GM10248 (cell line): ENCODE results near the gene CHKB.
A peak's percentile ranks its signal among the peaks of the same experiment; 100 is the strongest.

Source experiments
- CTCF ChIA-PET: fragments of 300-600 bp; sonication (Branson Sonifier 250); formaldehyde crosslinking; extraction: SDS; loops from one replicate; lab custom pipeline; 2021; ENCODE audit warnings: antibody characterized with exemption; lab: Yijun Ruan, JAX
- POLR2A ChIA-PET: fragments of 350-650 bp; sonication (Branson Sonifier 250); formaldehyde crosslinking; extraction: SDS; loops from one replicate; lab custom pipeline; 2020; ENCODE audit warnings: antibody characterized with exemption; lab: Yijun Ruan, JAX
- DNase-seq: peaks from one replicate; pipeline ENCODE4 v3.0.0; 2012; ENCODE audit errors: extremely low spot score
- CTCF ChIP-seq: IDR thresholded peaks from 2 replicates; pipeline ENCODE4 v1.5.1; 2012; ENCODE audit warnings: mild to moderate bottlenecking, low read depth; ENCODE audit errors: extremely low read depth, missing control alignments, control extremely low read depth

The CHKB gene, protein sequence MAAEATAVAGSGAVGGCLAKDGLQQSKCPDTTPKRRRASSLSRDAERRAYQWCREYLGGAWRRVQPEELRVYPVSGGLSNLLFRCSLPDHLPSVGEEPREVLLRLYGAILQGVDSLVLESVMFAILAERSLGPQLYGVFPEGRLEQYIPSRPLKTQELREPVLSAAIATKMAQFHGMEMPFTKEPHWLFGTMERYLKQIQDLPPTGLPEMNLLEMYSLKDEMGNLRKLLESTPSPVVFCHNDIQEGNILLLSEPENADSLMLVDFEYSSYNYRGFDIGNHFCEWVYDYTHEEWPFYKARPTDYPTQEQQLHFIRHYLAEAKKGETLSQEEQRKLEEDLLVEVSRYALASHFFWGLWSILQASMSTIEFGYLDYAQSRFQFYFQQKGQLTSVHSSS

DNA sequence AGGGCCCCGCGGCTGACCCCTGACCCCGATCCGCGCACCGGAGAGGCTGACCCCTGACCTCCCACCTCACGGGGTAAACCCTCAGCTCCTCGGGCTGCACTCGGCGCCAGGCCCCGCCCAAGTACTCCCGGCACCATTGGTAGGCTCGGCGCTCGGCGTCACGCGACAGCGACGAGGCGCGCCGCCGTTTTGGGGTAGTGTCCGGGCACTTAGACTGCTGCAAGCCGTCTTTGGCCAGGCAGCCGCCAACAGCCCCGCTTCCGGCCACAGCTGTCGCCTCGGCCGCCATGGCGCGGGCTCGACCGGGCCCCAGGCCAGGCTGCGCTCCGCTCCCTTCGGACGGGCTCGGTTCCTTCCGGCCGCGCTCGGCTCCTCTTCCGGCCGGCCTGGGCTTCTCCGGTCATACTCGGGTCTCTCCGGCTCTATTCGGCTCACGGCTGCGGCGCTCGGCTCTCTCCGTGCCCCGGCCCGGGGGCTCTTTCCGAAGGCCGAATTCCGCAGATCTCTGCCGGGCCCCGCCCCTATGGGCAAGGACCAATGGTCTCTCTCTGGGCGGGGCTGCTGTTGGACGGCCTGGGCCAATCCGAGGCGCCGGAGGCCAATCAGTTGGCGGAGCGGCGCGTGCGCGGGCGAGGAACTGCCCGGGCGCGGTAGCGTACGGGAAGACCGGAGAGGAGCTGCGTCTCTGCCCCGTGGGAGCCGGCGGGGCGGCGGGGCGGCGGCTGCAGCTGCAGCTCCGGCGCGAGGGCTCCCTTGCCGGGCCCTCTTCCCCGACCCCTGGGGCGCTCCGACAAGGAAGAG, at the start of gene CHKB:
Gene CHKB (minus strand): TSS at position 357 of the 801 bp plus-strand sequence. CDS start 68 bp downstream, at position 289.
- no peak for TF ChIP-seq CTCF
- ChIA-PET CTCF (interaction anchor here (1.3 to 2.4 kb wide), 3 partner anchors 19 to 109 kb away, joined by 3 to 17 read pairs (median 3); partner anchors contain the start of gene SYCE3), POLR2A (no interaction called here)
- DNase-seq: peak; percentile 100

GRCh38 chr22:50630376-50630775, 47.7 kb upstream of the CHKB start:
- ChIA-PET CTCF (interaction anchor here (1.2 to 2.8 kb wide), 3 partner anchors 9 to 105 kb away, joined by 3 to 11 read pairs (median 4); partner anchors contain the start of gene SCO2), POLR2A (no interaction called here)
- no peak for DNase-seq
- TF ChIP-seq CTCF: no peak

GRCh38 chr22:50628543-50629134, 46.0 kb upstream of the CHKB start:
- no peak for DNase-seq
- ChIA-PET CTCF (interaction anchor here (0.7 to 1.4 kb wide), 3 partner anchors 62 to 155 kb away, joined by 3 to 5 read pairs (median 4); partner anchors contain the start of gene SYCE3), POLR2A (interaction anchor here (0.5 kb wide), 1 partner anchor 240 kb away, joined by 4 read pairs; no protein-coding TSS in a partner anchor)
- no peak for TF ChIP-seq CTCF

DNA sequence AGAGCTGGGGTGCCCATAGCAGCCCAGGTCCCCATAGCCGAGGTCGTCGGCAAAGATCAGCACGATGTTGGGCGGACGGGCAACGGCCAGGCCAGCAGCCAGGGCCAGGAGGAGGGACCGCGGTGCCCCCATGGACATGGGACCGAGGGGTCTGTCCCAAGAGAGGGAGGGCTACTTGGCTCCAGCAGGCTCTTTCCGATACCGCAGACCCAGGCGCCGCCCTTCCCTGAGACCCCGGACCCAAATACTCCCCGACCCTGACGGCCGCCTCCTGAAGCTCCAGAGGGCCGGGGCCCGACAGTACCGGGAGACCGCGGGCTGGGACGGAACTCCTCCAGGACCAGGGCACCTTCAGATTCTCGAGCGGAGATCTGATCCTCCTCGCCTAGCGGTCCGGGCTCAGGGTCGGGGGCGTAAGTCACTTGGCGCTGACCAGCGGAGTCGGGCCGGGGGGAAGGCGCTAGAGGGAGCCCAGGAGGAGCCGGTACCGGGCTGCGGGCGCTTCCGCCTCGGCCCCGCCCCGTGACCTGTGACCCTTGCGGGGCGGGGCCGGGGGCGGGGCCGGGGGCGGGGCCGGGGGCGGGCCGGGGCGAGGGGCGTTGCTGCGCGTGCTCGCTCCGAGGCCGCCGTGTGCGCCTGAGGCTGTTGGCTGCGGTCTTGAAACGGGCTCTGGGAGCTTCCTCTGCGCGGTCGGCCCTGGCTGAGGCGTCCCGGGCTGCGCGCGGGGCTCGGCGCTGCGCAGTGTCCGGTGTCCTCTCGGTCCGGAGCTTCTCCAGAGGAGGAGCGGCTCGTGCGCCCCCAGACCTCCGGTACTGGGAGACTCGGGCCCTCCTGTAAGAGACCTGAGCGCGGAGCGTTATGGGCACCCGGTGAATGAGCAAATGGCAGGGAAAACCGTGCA, 45.2 kb upstream of the CHKB start, which contains the start of gene ARSA:
Gene ARSA (minus strand): TSS at position 511 of the 901 bp plus-strand sequence. CDS start 373 bp downstream, at position 138.
- POLR2A ChIA-PET: interaction anchor here (0.5 kb wide), 1 partner anchor 239 kb away, joined by 4 read pairs; no protein-coding TSS in a partner anchor
- peak; percentile 49 for TF ChIP-seq CTCF
- CTCF ChIA-PET: interaction anchor here (0.7 to 1.4 kb wide), 5 partner anchors 63 to 154 kb away, joined by 3 to 5 read pairs (median 4); partner anchors contain the start of gene SYCE3
- peak; percentile 93 for DNase-seq

- no peak for TF ChIP-seq CTCF
- ChIA-PET CTCF (interaction anchor here (0.7 to 1.4 kb wide), 4 partner anchors 63 to 85 kb away, joined by 3 to 5 read pairs (median 4); partner anchors contain the start of gene SYCE3), POLR2A (interaction anchor here (0.6 kb wide), 1 partner anchor 276 kb away, joined by 4 read pairs; no protein-coding TSS in a partner anchor)
- DNase-seq: no peak
These were observed 44.4 kb upstream of the CHKB start for GRCh38 chr22:50626850-50627641.
